ENCODE measurements around the gene IMMP2L.

GRCh38 chr7:110774071-110774470, 788.2 kb downstream of the IMMP2L start:
- no peak for TF ChIP-seq CTCF (IDR thresholded peaks at IDR 0.05)
- TF ChIP-seq POLR2A (IDR thresholded peaks at IDR 0.05): no peak
